Retinal pigment epithelial cell (primary cell): Measurements from ENCODE around the gene SYNDIG1.
"Not testable (repeated sequence)": the region's sequence is repeated elsewhere in the genome, so short reads cannot be mapped to it uniquely, and the experiment has no call there.

ENCODE experiments used
- DNase-seq: peaks from one replicate; pipeline ENCODE4 v3.0.0-alpha.2; 2010; ENCODE audit warnings: low read depth
- H3K4me3 ChIP-seq: 2 replicates; pipeline ENCODE4 v1.5.1; 2011; ENCODE audit warnings: mild to moderate bottlenecking, low read length, control low read depth, moderate library complexity
- CTCF ChIP-seq: conservative IDR thresholded peaks from 2 replicates; pipeline ENCODE4 v1.5.1; 2011; ENCODE audit warnings: low read depth, low read length, control low read depth, inconsistent platforms

SYNDIG1 gene

GRCh38 chr20:24620937-24621519, 151.6 kb downstream of the SYNDIG1 start:
- TF ChIP-seq CTCF, result no peak
- DNase-seq, result no peak
- no peak overlapping the region for H3K4me3 ChIP-seq

- H3K4me3 ChIP-seq, result no peak overlapping the region
- DNase-seq, result no peak
- TF ChIP-seq CTCF, result no peak
Observed at GRCh38 chr20:24622856-24623255, 153.4 kb downstream of the SYNDIG1 start.

- H3K4me3 ChIP-seq, DNase-seq: not testable (repeated sequence)
Observed at GRCh38 chr20:24626141-24626540, 156.7 kb downstream of the SYNDIG1 start.

- no peak for DNase-seq
- H3K4me3 ChIP-seq, result no peak overlapping the region
- TF ChIP-seq CTCF, result no peak
Observed at GRCh38 chr20:24627291-24627690, 157.9 kb downstream of the SYNDIG1 start.

GRCh38 chr20:24627926-24628325, 158.5 kb downstream of the SYNDIG1 start:
- no peak overlapping the region for H3K4me3 ChIP-seq
- no peak for DNase-seq
- no peak for TF ChIP-seq CTCF

- H3K4me3 ChIP-seq, result no peak overlapping the region
- no peak for DNase-seq
- TF ChIP-seq CTCF, result no peak
Observed at GRCh38 chr20:24628985-24629384, 159.6 kb downstream of the SYNDIG1 start.

- H3K4me3 ChIP-seq, result no peak overlapping the region
- peak; percentile 7 for DNase-seq
- TF ChIP-seq CTCF, result no peak
Observed at GRCh38 chr20:24629668-24630067, 160.2 kb downstream of the SYNDIG1 start.
